Liver (tissue), 9 donors: ENCODE measurements around the gene CRB1. TPM values are rescaled to one million over a fixed set of nuclear protein-coding genes. Genes with fewer than 3 reads are reported as not detected.

Experiments used
- DNase-seq: peaks from one replicate; pipeline ENCODE4 v3.0.0-alpha.2; 2017; ENCODE audit warnings: low spot score
- H3K27ac ChIP-seq, 2 donors: one replicate each; pipeline ENCODE4 v1.7.0; 2013; ENCODE audit warnings: inconsistent platforms in 2 of 2, low read length in 2 of 2, control low read depth in 1 of 2, low read depth in 1 of 2, mild to moderate bottlenecking in 1 of 2
- H3K27me3 ChIP-seq, 4 donors: one replicate each; pipeline versions ENCODE4 v1.6.1 to v1.7.0; 2013; ENCODE audit warnings: low read length in 3 of 4, inconsistent platforms in 1 of 4, mild to moderate bottlenecking in 1 of 4, moderate library complexity in 1 of 4; ENCODE audit not compliant: control insufficient read depth in 4 of 4, insufficient read depth in 4 of 4
- H3K36me3 ChIP-seq, 4 donors: one replicate each; pipeline versions ENCODE4 v1.6.1 to v1.7.0; 2013; ENCODE audit warnings: low read length in 3 of 4, mild to moderate bottlenecking in 3 of 4, low read depth in 1 of 4, moderate library complexity in 1 of 4; ENCODE audit not compliant: control insufficient read depth in 4 of 4, insufficient read depth in 3 of 4
- H3K4me1 ChIP-seq, 4 donors: one replicate each; pipeline versions ENCODE4 v1.6.1 to v1.7.0; 2013; ENCODE audit warnings: low read length in 3 of 4, mild to moderate bottlenecking in 3 of 4, moderate library complexity in 1 of 4; ENCODE audit not compliant: control insufficient read depth in 4 of 4, insufficient read depth in 4 of 4
- H3K4me3 ChIP-seq, 3 donors: one replicate each; pipeline versions ENCODE4 v1.6.1 to v1.7.0; 2013; ENCODE audit warnings: low read length in 3 of 3, control low read depth in 1 of 3, low read depth in 1 of 3, mild to moderate bottlenecking in 1 of 3
- H3K9ac ChIP-seq, 2 donors: one replicate each; pipeline ENCODE4 v1.7.0; 2013; ENCODE audit warnings: low read length in 2 of 2, mild to moderate bottlenecking in 2 of 2, moderate library complexity in 2 of 2, control low read depth in 1 of 2, low read depth in 1 of 2
- H3K9me3 ChIP-seq, 4 donors: one replicate each; pipeline versions ENCODE4 v1.6.1 to v1.7.0; 2013; ENCODE audit warnings: low read length in 3 of 4; ENCODE audit not compliant: control insufficient read depth in 4 of 4
- EGR1 ChIP-seq, 2 donors: IDR thresholded peaks; 2 replicates each; pipeline ENCODE4 v1.6.1; 2016 to 2018; ENCODE audit warnings: antibody characterized with exemption in 2 of 2, low read depth in 2 of 2
- FOXA2 ChIP-seq: IDR thresholded peaks from 2 replicates; pipeline ENCODE4 v1.6.1; 2016; ENCODE audit warnings: antibody characterized with exemption
- GABPA ChIP-seq, 2 donors: IDR thresholded peaks in 1 of 2; conservative IDR thresholded peaks in 1 of 2; 2 replicates each; pipeline ENCODE4 v1.6.1; 2016; ENCODE audit warnings: antibody characterized with exemption in 2 of 2, mild to moderate bottlenecking in 1 of 2, moderate library complexity in 1 of 2
- HNF4A ChIP-seq, 2 donors: conservative IDR thresholded peaks; 2 replicates each; pipeline ENCODE4 v1.6.1; 2016; ENCODE audit warnings: antibody characterized with exemption in 2 of 2, mild to moderate bottlenecking in 2 of 2
- HNF4G ChIP-seq: IDR thresholded peaks from 2 replicates; pipeline ENCODE4 v1.6.1; 2016; ENCODE audit warnings: antibody characterized with exemption
- JUND ChIP-seq, 2 donors: IDR thresholded peaks; 2 replicates each; pipeline ENCODE4 v1.6.1; 2016; ENCODE audit warnings: antibody characterized with exemption in 2 of 2
- NR2F2 ChIP-seq: IDR thresholded peaks from 2 replicates; pipeline ENCODE4 v1.6.1; 2016; ENCODE audit warnings: antibody characterized with exemption
- RAD21 ChIP-seq, 2 donors: IDR thresholded peaks; 2 replicates each; pipeline ENCODE4 v1.6.1; 2016; ENCODE audit warnings: antibody characterized with exemption in 2 of 2, mild to moderate bottlenecking in 2 of 2
- RXRA ChIP-seq, 2 donors: IDR thresholded peaks; 2 replicates each; pipeline ENCODE4 v1.6.1; 2017 to 2018; ENCODE audit warnings: antibody characterized with exemption in 2 of 2, mild to moderate bottlenecking in 1 of 2
- TAF1 ChIP-seq: conservative IDR thresholded peaks from 2 replicates; pipeline ENCODE4 v1.6.1; 2016; ENCODE audit warnings: antibody characterized with exemption, mild to moderate bottlenecking
- YY1 ChIP-seq: IDR thresholded peaks from 2 replicates; pipeline ENCODE4 v1.6.1; 2016; ENCODE audit warnings: antibody characterized with exemption, mild to moderate bottlenecking
- WGBS: extraction: QIAGEN DNeasy Blood & Tissue Kit; methylation state at CpG from one replicate; pipeline ENCODE4 v1.1.7; 2013; 5-methylcytosine and 5-hydroxymethylcytosine counted together
- polyA plus RNA-seq, 2 donors: library from polyadenylated mRNA; stranded (reverse) in 1 of 2; unstranded in 1 of 2; fragments of 200-250 nt in 1 of 2; fragments of >200 nt in 1 of 2; fragmentation: Nextera tagmentation in 1 of 2; extraction: Ambion mirVana in 1 of 2; gene quantifications; one replicate each; pipeline versions ENCODE4 v1.2.1 to v1.2.3, GENCODE V29; 2013 to 2015
- total RNA-seq, 2 donors: library from RNA; depleted of rRNA; stranded (reverse); fragments of >200 nt; gene quantifications; one replicate each; pipeline ENCODE4 v1.2.3, GENCODE V29; 2014
- TF ChIP-seq, protein P1 (sequence below): IDR thresholded peaks from 2 replicates; pipeline ENCODE4 v1.6.1; 2016; ENCODE audit warnings: antibody characterized with exemption, mild to moderate bottlenecking
- TF ChIP-seq, protein P2 (sequence below): IDR thresholded peaks from 2 replicates; pipeline ENCODE4 v1.6.1; 2016; ENCODE audit warnings: antibody characterized with exemption
- TF ChIP-seq, protein P3 (sequence below): fragments of 150-350 bp; IDR thresholded peaks from 2 replicates; pipeline ENCODE4 v1.5.1; 2017; ENCODE audit warnings: improper control_type of control experiment, low read depth, low read length; ENCODE audit not compliant: missing input control
- TF ChIP-seq, protein P4 (sequence below): IDR thresholded peaks from 2 replicates; pipeline ENCODE4 v1.6.1; 2016; ENCODE audit warnings: antibody characterized with exemption
- TF ChIP-seq, protein P5 (sequence below): IDR thresholded peaks from 2 replicates; pipeline ENCODE4 v1.6.1; 2016; ENCODE audit warnings: antibody characterized with exemption
- donor health status: healthy.
- donor health status: healthy.
- donor health status: healthy.
- donor health status: healthy.
- donor health status: healthy.

CRB1 gene
- total and polyA plus RNA-seq, 4 donors: 5.1 TPM; not detected in 3

DNA sequence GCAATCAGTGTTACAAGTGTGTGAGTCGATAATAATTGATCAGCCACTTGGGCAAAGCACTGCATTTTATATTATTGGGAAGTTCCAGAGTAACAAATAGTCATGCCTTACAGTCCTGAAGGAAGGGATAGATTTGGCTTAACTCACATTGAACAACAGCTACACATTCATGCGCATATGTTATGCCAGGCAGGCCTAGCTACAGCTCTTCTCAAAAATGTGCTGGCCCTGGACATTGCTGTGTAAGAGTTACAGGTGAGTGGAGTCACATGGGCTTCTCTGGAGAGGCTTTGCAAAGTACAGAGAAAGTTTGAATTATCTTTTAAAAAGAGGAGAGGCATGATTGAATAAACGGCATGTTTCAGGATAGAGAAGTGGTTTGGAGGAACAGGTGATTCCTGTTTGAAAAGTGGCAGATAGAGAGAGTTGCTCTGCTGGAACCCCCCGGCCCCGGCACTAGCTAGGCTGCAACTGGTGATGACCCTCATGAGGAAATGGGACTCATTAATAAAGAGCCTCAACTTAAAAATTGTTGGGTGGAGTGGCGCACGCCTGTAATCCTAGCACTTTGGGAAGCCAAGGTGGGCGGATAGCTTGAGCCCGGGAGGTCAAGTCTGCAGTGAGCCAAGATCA lies 200.6 kb downstream of the CRB1 start:
- no peak overlapping the region for H3K4me3 ChIP-seq
- H3K9ac ChIP-seq: no peak overlapping the region
- 88% methylated on average over 9 of the region's 9 CpGs for WGBS
- no peaks in the 10 kb centered on the region for H3K27me3 ChIP-seq
- no peak for TF ChIP-seq JUND (IDR thresholded peaks at IDR 0.05)
- no peak for TF ChIP-seq RAD21 (IDR thresholded peaks at IDR 0.05)
- TF ChIP-seq EGR1 (IDR thresholded peaks at IDR 0.05; ENCODE audit: low read depth in 2 of 2): no peak
- TF ChIP-seq, protein P1, sequence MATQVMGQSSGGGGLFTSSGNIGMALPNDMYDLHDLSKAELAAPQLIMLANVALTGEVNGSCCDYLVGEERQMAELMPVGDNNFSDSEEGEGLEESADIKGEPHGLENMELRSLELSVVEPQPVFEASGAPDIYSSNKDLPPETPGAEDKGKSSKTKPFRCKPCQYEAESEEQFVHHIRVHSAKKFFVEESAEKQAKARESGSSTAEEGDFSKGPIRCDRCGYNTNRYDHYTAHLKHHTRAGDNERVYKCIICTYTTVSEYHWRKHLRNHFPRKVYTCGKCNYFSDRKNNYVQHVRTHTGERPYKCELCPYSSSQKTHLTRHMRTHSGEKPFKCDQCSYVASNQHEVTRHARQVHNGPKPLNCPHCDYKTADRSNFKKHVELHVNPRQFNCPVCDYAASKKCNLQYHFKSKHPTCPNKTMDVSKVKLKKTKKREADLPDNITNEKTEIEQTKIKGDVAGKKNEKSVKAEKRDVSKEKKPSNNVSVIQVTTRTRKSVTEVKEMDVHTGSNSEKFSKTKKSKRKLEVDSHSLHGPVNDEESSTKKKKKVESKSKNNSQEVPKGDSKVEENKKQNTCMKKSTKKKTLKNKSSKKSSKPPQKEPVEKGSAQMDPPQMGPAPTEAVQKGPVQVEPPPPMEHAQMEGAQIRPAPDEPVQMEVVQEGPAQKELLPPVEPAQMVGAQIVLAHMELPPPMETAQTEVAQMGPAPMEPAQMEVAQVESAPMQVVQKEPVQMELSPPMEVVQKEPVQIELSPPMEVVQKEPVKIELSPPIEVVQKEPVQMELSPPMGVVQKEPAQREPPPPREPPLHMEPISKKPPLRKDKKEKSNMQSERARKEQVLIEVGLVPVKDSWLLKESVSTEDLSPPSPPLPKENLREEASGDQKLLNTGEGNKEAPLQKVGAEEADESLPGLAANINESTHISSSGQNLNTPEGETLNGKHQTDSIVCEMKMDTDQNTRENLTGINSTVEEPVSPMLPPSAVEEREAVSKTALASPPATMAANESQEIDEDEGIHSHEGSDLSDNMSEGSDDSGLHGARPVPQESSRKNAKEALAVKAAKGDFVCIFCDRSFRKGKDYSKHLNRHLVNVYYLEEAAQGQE: no peak
- TF ChIP-seq HNF4G: no peak
- TF ChIP-seq HNF4A (conservative IDR thresholded peaks at IDR 0.05): no peak
- TF ChIP-seq TAF1: no peak
- no peak for TF ChIP-seq GABPA (IDR thresholded peaks at IDR 0.05 in 1 of 2, conservative IDR thresholded peaks at IDR 0.05 in 1 of 2)
- TF ChIP-seq RXRA (IDR thresholded peaks at IDR 0.05): no peak
- TF ChIP-seq, protein P2, sequence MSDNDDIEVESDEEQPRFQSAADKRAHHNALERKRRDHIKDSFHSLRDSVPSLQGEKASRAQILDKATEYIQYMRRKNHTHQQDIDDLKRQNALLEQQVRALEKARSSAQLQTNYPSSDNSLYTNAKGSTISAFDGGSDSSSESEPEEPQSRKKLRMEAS: no peak
- TF ChIP-seq, protein P3, sequence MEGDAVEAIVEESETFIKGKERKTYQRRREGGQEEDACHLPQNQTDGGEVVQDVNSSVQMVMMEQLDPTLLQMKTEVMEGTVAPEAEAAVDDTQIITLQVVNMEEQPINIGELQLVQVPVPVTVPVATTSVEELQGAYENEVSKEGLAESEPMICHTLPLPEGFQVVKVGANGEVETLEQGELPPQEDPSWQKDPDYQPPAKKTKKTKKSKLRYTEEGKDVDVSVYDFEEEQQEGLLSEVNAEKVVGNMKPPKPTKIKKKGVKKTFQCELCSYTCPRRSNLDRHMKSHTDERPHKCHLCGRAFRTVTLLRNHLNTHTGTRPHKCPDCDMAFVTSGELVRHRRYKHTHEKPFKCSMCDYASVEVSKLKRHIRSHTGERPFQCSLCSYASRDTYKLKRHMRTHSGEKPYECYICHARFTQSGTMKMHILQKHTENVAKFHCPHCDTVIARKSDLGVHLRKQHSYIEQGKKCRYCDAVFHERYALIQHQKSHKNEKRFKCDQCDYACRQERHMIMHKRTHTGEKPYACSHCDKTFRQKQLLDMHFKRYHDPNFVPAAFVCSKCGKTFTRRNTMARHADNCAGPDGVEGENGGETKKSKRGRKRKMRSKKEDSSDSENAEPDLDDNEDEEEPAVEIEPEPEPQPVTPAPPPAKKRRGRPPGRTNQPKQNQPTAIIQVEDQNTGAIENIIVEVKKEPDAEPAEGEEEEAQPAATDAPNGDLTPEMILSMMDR: no peak
- TF ChIP-seq YY1: no peak
- no peak for TF ChIP-seq NR2F2
- TF ChIP-seq, protein P4, sequence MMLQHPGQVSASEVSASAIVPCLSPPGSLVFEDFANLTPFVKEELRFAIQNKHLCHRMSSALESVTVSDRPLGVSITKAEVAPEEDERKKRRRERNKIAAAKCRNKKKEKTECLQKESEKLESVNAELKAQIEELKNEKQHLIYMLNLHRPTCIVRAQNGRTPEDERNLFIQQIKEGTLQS: no peak
- TF ChIP-seq, protein P5, sequence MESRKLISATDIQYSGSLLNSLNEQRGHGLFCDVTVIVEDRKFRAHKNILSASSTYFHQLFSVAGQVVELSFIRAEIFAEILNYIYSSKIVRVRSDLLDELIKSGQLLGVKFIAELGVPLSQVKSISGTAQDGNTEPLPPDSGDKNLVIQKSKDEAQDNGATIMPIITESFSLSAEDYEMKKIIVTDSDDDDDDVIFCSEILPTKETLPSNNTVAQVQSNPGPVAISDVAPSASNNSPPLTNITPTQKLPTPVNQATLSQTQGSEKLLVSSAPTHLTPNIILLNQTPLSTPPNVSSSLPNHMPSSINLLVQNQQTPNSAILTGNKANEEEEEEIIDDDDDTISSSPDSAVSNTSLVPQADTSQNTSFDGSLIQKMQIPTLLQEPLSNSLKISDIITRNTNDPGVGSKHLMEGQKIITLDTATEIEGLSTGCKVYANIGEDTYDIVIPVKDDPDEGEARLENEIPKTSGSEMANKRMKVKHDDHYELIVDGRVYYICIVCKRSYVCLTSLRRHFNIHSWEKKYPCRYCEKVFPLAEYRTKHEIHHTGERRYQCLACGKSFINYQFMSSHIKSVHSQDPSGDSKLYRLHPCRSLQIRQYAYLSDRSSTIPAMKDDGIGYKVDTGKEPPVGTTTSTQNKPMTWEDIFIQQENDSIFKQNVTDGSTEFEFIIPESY: no peak
- no peak for TF ChIP-seq FOXA2
- H3K9me3 ChIP-seq: no peaks in the 10 kb centered on the region
- DNase-seq: no peak
- H3K36me3 ChIP-seq: no peaks in the 10 kb centered on the region
- H3K27ac ChIP-seq: no peak overlapping the region
- H3K4me1 ChIP-seq: no peaks in the 10 kb centered on the region
